Stimulated activated CD4-positive, alpha-beta T cell treated with anti-CD3 and anti-CD28 coated beads, Interleukin-2, amount 100 ng/mL, for 48 hours (primary cell): ENCODE measurements around the gene LARP1.
"Not testable (repeated sequence)": the region's sequence is repeated elsewhere in the genome, so short reads cannot be mapped to it uniquely, and the experiment has no call there.

Experiments
- DNase-seq, 2 donors: peaks; one replicate each; pipeline ENCODE4 v3.0.0-alpha.2; 2020

LARP1 gene

GRCh38 chr5:154736372-154736771, 18.8 kb upstream of the LARP1 start:
- DNase-seq, result not testable (repeated sequence)

GRCh38 chr5:154737667-154738320, 17.4 kb upstream of the LARP1 start:
- DNase-seq, result no peak

- DNase-seq, result no peak
Observed at GRCh38 chr5:154740483-154740882, 14.7 kb upstream of the LARP1 start.

GRCh38 chr5:154740957-154741356, 14.2 kb upstream of the LARP1 start:
- DNase-seq, result no peak

GRCh38 chr5:154741415-154741814, 13.8 kb upstream of the LARP1 start:
- no peak for DNase-seq

- no peak for DNase-seq
Observed at GRCh38 chr5:154743812-154744211, 11.4 kb upstream of the LARP1 start.

GRCh38 chr5:154745349-154745748, 9.8 kb upstream of the LARP1 start:
- DNase-seq, result no peak

- DNase-seq, result no peak
Observed at GRCh38 chr5:154749491-154749890, 5.7 kb upstream of the LARP1 start.

GRCh38 chr5:154750641-154751040, 4.5 kb upstream of the LARP1 start:
- not testable (repeated sequence) for DNase-seq

GRCh38 chr5:154751854-154752253, 3.3 kb upstream of the LARP1 start:
- DNase-seq, result no peak

- no peak for DNase-seq
Observed at GRCh38 chr5:154753792-154754191, 1.4 kb upstream of the LARP1 start.

GRCh38 chr5:154754460-154755360, 467 bp upstream of the LARP1 start:
- peak; percentile 98 for DNase-seq

- DNase-seq, result peak in 1 of 2 donors; percentile 26
Observed at GRCh38 chr5:154756009-154756867, 1.1 kb downstream of the LARP1 start.

GRCh38 chr5:154756868-154757813, 2.0 kb downstream of the LARP1 start:
- DNase-seq, result peak; percentile 28 to 38

- DNase-seq, result peak in 1 of 2 donors; percentile 31
Observed at GRCh38 chr5:154757814-154758406, 2.7 kb downstream of the LARP1 start.

GRCh38 chr5:154758493-154758892, 3.3 kb downstream of the LARP1 start:
- no peak for DNase-seq

GRCh38 chr5:154758977-154759376, 3.8 kb downstream of the LARP1 start:
- DNase-seq, result no peak

GRCh38 chr5:154759868-154760267, 4.7 kb downstream of the LARP1 start:
- not testable (repeated sequence) for DNase-seq

GRCh38 chr5:154761046-154761736, 6.0 kb downstream of the LARP1 start:
- no peak for DNase-seq

GRCh38 chr5:154762261-154762660, 7.1 kb downstream of the LARP1 start:
- no peak for DNase-seq

- no peak for DNase-seq
Observed at GRCh38 chr5:154762700-154763099, 7.5 kb downstream of the LARP1 start.
